Endothelial cell of umbilical vein (primary cell): ENCODE results near the gene LRRC43.

Experiments
- EZH2 ChIP-seq: IDR thresholded peaks from 2 replicates; pipeline ENCODE4 v1.6.1; 2012; ENCODE audit warnings: borderline replicate concordance, low read depth, mild to moderate bottlenecking, moderate library complexity, low read length, inconsistent platforms; ENCODE audit not compliant: severe bottlenecking
- FOS ChIP-seq: IDR thresholded peaks from 2 replicates; pipeline ENCODE4 v1.6.1; 2011; ENCODE audit warnings: mild to moderate bottlenecking, low read length, moderate library complexity, borderline replicate concordance; ENCODE audit not compliant: insufficient read depth
- GATA2 ChIP-seq: IDR thresholded peaks from 2 replicates; pipeline ENCODE4 v1.7.0; 2011; ENCODE audit warnings: low read depth, mild to moderate bottlenecking, moderate library complexity, mixed read lengths, low read length; ENCODE audit not compliant: insufficient read length, insufficient read depth
- JUN ChIP-seq: IDR thresholded peaks from 2 replicates; pipeline ENCODE4 v1.6.1; 2011; ENCODE audit warnings: borderline replicate concordance, low read depth; ENCODE audit not compliant: insufficient read length, insufficient read depth
- MAX ChIP-seq: IDR thresholded peaks from 2 replicates; pipeline ENCODE4 v1.6.1; 2011; ENCODE audit not compliant: insufficient read depth, insufficient read length
- POLR2A ChIP-seq: IDR thresholded peaks from 2 replicates; pipeline ENCODE4 v1.6.1; 2012; ENCODE audit warnings: low read depth, mild to moderate bottlenecking, control low read depth, low read length
- POLR2AphosphoS5 ChIP-seq: IDR thresholded peaks from 2 replicates; pipeline ENCODE4 v1.6.1; 2012; ENCODE audit warnings: low read depth, mild to moderate bottlenecking, control low read depth, low read length, moderate library complexity; ENCODE audit not compliant: insufficient read depth
- TF ChIP-seq, protein P1 (sequence below), 2 donors: IDR thresholded peaks; 1 replicate in 1 of 2; 2 replicates in 1 of 2; pipeline ENCODE4 v1.5.1; 2011; ENCODE audit warnings: low read length in 2 of 2, mild to moderate bottlenecking in 2 of 2, moderate library complexity in 2 of 2, control low read depth in 1 of 2, inconsistent platforms in 1 of 2, low read depth in 1 of 2; ENCODE audit not compliant: insufficient read depth in 1 of 2; ENCODE audit errors: extremely low read depth in 1 of 2

- no peak for TF ChIP-seq FOS
- TF ChIP-seq EZH2, result no peak
- TF ChIP-seq JUN, result no peak
- TF ChIP-seq, protein P1, sequence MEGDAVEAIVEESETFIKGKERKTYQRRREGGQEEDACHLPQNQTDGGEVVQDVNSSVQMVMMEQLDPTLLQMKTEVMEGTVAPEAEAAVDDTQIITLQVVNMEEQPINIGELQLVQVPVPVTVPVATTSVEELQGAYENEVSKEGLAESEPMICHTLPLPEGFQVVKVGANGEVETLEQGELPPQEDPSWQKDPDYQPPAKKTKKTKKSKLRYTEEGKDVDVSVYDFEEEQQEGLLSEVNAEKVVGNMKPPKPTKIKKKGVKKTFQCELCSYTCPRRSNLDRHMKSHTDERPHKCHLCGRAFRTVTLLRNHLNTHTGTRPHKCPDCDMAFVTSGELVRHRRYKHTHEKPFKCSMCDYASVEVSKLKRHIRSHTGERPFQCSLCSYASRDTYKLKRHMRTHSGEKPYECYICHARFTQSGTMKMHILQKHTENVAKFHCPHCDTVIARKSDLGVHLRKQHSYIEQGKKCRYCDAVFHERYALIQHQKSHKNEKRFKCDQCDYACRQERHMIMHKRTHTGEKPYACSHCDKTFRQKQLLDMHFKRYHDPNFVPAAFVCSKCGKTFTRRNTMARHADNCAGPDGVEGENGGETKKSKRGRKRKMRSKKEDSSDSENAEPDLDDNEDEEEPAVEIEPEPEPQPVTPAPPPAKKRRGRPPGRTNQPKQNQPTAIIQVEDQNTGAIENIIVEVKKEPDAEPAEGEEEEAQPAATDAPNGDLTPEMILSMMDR (IDR thresholded peaks at IDR 0.05; ENCODE audit: extremely low read depth in 1 of 2, insufficient read depth in 1 of 2, low read depth in 1 of 2, low read length in 2 of 2), result no peak
- TF ChIP-seq MAX, result no peak
- no peak for TF ChIP-seq POLR2AphosphoS5
- TF ChIP-seq POLR2A, result no peak
- TF ChIP-seq GATA2, result no peak
These were observed 67.6 kb downstream of the LRRC43 start for GRCh38 chr12:122250536-122250935.
